CD8-positive, alpha-beta memory T cell (primary cell): ENCODE measurements around the gene CUEDC2. TPM values are rescaled to one million over a fixed set of nuclear protein-coding genes. Genes with fewer than 3 reads are reported as not detected.

Experiments used
- CTCF ChIA-PET: fragments of 350-600 bp; sonication (Branson Sonifier 250); formaldehyde crosslinking; loops from one replicate; lab custom pipeline; 2021; ENCODE audit warnings: antibody characterized with exemption; lab: Charles Lee
- POLR2A ChIA-PET: fragments of 350-600 bp; sonication (Branson Sonifier 250); formaldehyde crosslinking; loops from one replicate; lab custom pipeline; 2021; ENCODE audit warnings: antibody characterized with exemption; lab: Charles Lee
- DNase-seq, 5 donors: peaks; one replicate each; pipeline versions ENCODE4 v3.0.0 to v3.0.0-alpha.2; 2020 to 2022; ENCODE audit warnings: mixed read lengths in 1 of 5
- H3K27ac ChIP-seq: one replicate; pipeline ENCODE4 v1.7.0; 2013; ENCODE audit warnings: low read depth, mild to moderate bottlenecking, low read length, moderate library complexity
- H3K27me3 ChIP-seq: 2 replicates; pipeline ENCODE4 v1.7.0; 2013; ENCODE audit warnings: low read length, mild to moderate bottlenecking; ENCODE audit not compliant: insufficient read depth, poor library complexity, severe bottlenecking
- H3K36me3 ChIP-seq: 2 replicates; pipeline ENCODE4 v1.7.0; 2013; ENCODE audit warnings: mild to moderate bottlenecking, low read length, moderate library complexity; ENCODE audit not compliant: insufficient read depth
- H3K4me1 ChIP-seq: 2 replicates; pipeline ENCODE4 v1.7.0; 2013; ENCODE audit warnings: mild to moderate bottlenecking, low read length, moderate library complexity; ENCODE audit not compliant: insufficient read depth
- H3K4me3 ChIP-seq: 2 replicates; pipeline ENCODE4 v1.7.0; 2013; ENCODE audit warnings: mild to moderate bottlenecking, low read length
- H3K9me3 ChIP-seq: 2 replicates; pipeline ENCODE4 v1.7.0; 2013; ENCODE audit warnings: mild to moderate bottlenecking, low read length
- H3K27ac Mint-ChIP-seq, 8 donors: one replicate each; pipeline ENCODE4 v1.8.0; 2020 to 2021; ENCODE audit warnings: mixed read lengths in 8 of 8, mild to moderate bottlenecking in 6 of 8, inconsistent platforms in 3 of 8, moderate library complexity in 3 of 8
- H3K27me3 Mint-ChIP-seq, 2 donors: one replicate each; pipeline ENCODE4 v1.8.0; 2020 to 2021; ENCODE audit warnings: mixed read lengths in 2 of 2, mild to moderate bottlenecking in 1 of 2, moderate library complexity in 1 of 2
- H3K36me3 Mint-ChIP-seq, 3 donors: one replicate each; pipeline ENCODE4 v1.8.0; 2020 to 2021; ENCODE audit warnings: mixed read lengths in 3 of 3, inconsistent platforms in 1 of 3, mild to moderate bottlenecking in 1 of 3
- H3K4me1 Mint-ChIP-seq, 3 donors: one replicate each; pipeline ENCODE4 v1.8.0; 2020 to 2021; ENCODE audit warnings: mixed read lengths in 3 of 3, inconsistent platforms in 1 of 3, mild to moderate bottlenecking in 1 of 3
- H3K4me3 Mint-ChIP-seq, 7 donors: one replicate each; pipeline ENCODE4 v1.8.0; 2020 to 2021; ENCODE audit warnings: mixed read lengths in 7 of 7, mild to moderate bottlenecking in 6 of 7, moderate library complexity in 4 of 7, inconsistent platforms in 2 of 7
- H3K9me3 Mint-ChIP-seq, 5 donors: one replicate each; pipeline ENCODE4 v1.8.0; 2020 to 2022; ENCODE audit warnings: mixed read lengths in 5 of 5, mild to moderate bottlenecking in 3 of 5, moderate library complexity in 2 of 5, inconsistent platforms in 1 of 5
- polyA plus RNA-seq: library from polyadenylated mRNA; unstranded; fragments of 300-500 nt; fragmentation: Illumina TruSeq; gene quantifications from one replicate; pipeline ENCODE4 v1.2.3, GENCODE V29; 2021
- total RNA-seq, 2 experiments: library from RNA; stranded (reverse); gene quantifications; one replicate each; pipeline ENCODE4 v1.2.3, GENCODE V29; 2021

The CUEDC2 gene
- total and polyA plus RNA-seq, 3 experiments from 2014 or later, result 61.7 to 64.8 (median 62.4) TPM

- H3K4me3 Mint-ChIP-seq, result peak overlapping the region in 1 of 7 donors; percentile 23
- Histone ChIP-seq H3K4me3 (no peak overlapping the region), H3K27me3 (no peaks in the 10 kb centered on the region), H3K36me3 (peaks cover 9% of the 10 kb centered on the region), H3K4me1 (peaks cover 16% of the 10 kb centered on the region), H3K27ac (peak overlapping the region; percentile 1), H3K9me3 (no peaks in the 10 kb centered on the region)
- H3K36me3 Mint-ChIP-seq, result peaks cover 0 to 32% (median 0%) of the 10 kb centered on the region in 3 donors
- ChIA-PET CTCF (interaction anchor here (1.5 to 2.7 kb wide), 3 partner anchors 26 to 55 kb away, joined by 4 to 15 read pairs (median 4); partner anchors contain the start of gene FBXL15), POLR2A (interaction anchor here (0.6 to 0.7 kb wide), 3 partner anchors 11 to 315 kb away, joined by 3 to 6 read pairs (median 6); no protein-coding TSS in a partner anchor)
- DNase-seq, result no peak
- peak overlapping the region in 4 of 8 donors; percentile 36 to 92 (median 64) for H3K27ac Mint-ChIP-seq
- peaks cover 21 to 28% (median 24%) of the 10 kb centered on the region in 3 donors for H3K4me1 Mint-ChIP-seq
- H3K9me3 Mint-ChIP-seq, result no peaks in the 10 kb centered on the region
- no peaks in the 10 kb centered on the region for H3K27me3 Mint-ChIP-seq
Observed at GRCh38 chr10:102453502-102453901, 21.1 kb upstream of the CUEDC2 start.

GRCh38 chr10:102452672-102453340, 20.4 kb upstream of the CUEDC2 start:
- H3K4me3 Mint-ChIP-seq, result peak overlapping the region; percentile 45 to 93 (median 81)
- Histone ChIP-seq H3K27me3 (no peaks in the 10 kb centered on the region), H3K27ac (peak overlapping the region; percentile 1), H3K9me3 (no peaks in the 10 kb centered on the region), H3K4me3 (no peak overlapping the region), H3K36me3 (peaks cover 9% of the 10 kb centered on the region), H3K4me1 (peaks cover 16% of the 10 kb centered on the region)
- peaks cover 21 to 28% (median 24%) of the 10 kb centered on the region in 3 donors for H3K4me1 Mint-ChIP-seq
- ChIA-PET POLR2A (interaction anchor here (0.6 to 4.6 kb wide), 4 partner anchors 9 to 316 kb away, joined by 3 to 54 read pairs (median 24); partner anchors contain the start of gene CUEDC2), CTCF (interaction anchor here (1.5 to 3.6 kb wide), 4 partner anchors 8 to 54 kb away, joined by 4 to 23 read pairs (median 10); partner anchors contain the start of gene FBXL15)
- H3K27ac Mint-ChIP-seq, result peak overlapping the region; percentile 8 to 92 (median 75)
- DNase-seq, result peak in 1 of 5 donors; percentile 63
- peaks cover 0 to 32% (median 0%) of the 10 kb centered on the region in 3 donors for H3K36me3 Mint-ChIP-seq
- no peaks in the 10 kb centered on the region for H3K9me3 Mint-ChIP-seq
- no peaks in the 10 kb centered on the region for H3K27me3 Mint-ChIP-seq

- no peaks in the 10 kb centered on the region for H3K27me3 ChIP-seq
- no peak for DNase-seq
- peak within 1 kb of the TSS; percentile 34 to 99 (median 84) for H3K27ac Mint-ChIP-seq
- peak within 1 kb of the TSS; percentile 91 for H3K4me3 ChIP-seq
- H3K27ac ChIP-seq, result peak within 1 kb of the TSS; percentile 87
- H3K4me1 ChIP-seq, result peaks cover 16% of the 10 kb centered on the region
- no peaks in the 10 kb centered on the region for H3K9me3 Mint-ChIP-seq
- H3K27me3 Mint-ChIP-seq, result no peaks in the 10 kb centered on the region
- peaks cover 6% of the 10 kb centered on the region for H3K36me3 ChIP-seq
- no peaks in the 10 kb centered on the region for H3K9me3 ChIP-seq
- ChIA-PET POLR2A (interaction anchor here (0.7 to 4.6 kb wide), 12 partner anchors 10 to 300 kb away, joined by 3 to 54 read pairs (median 6); partner anchors contain the start of genes CUEDC2, FBXL15, NFKB2 and NOLC1), CTCF (interaction anchor here (1.1 to 4.2 kb wide), 14 partner anchors 10 to 99 kb away, joined by 3 to 35 read pairs (median 4); partner anchors contain the start of genes FBXL15 and NFKB2)
- peak within 1 kb of the TSS; percentile 82 to 97 (median 93) for H3K4me3 Mint-ChIP-seq
- peaks cover 21 to 28% (median 24%) of the 10 kb centered on the region in 3 donors for H3K4me1 Mint-ChIP-seq
- H3K36me3 Mint-ChIP-seq, result peaks cover 0 to 30% (median 0%) of the 10 kb centered on the region in 3 donors
Observed at GRCh38 chr10:102451105-102451969, 19.0 kb upstream of the CUEDC2 start, which contains the start of gene C10orf95. Gene C10orf95 (minus strand): TSS chr10:102451543. CDS start chr10:102451093, 450 bp downstream.

GRCh38 chr10:102450374-102451104, 18.2 kb upstream of the CUEDC2 start:
- POLR2A ChIA-PET, result interaction anchor here (0.7 to 4.6 kb wide), 17 partner anchors 10 to 299 kb away, joined by 3 to 54 read pairs (median 5); partner anchors contain the start of genes ACTR1A, CUEDC2, FBXL15 and NFKB2
- H3K4me1 Mint-ChIP-seq, result peaks cover 21 to 28% (median 24%) of the 10 kb centered on the region in 3 donors

GRCh38 chr10:102450124-102450373, 17.7 kb upstream of the CUEDC2 start:
- no peaks in the 10 kb centered on the region for H3K9me3 ChIP-seq
- POLR2A ChIA-PET, result interaction anchor here (0.7 to 4.6 kb wide), 14 partner anchors 12 to 299 kb away, joined by 3 to 54 read pairs (median 4); partner anchors contain the start of genes ACTR1A, CUEDC2, FBXL15 and NFKB2
- no peak for DNase-seq
- no peaks in the 10 kb centered on the region for H3K27me3 ChIP-seq
- H3K4me1 Mint-ChIP-seq, result peaks cover 21 to 28% (median 24%) of the 10 kb centered on the region in 3 donors
- H3K27me3 Mint-ChIP-seq, result no peaks in the 10 kb centered on the region
- H3K36me3 ChIP-seq, result peaks cover 4% of the 10 kb centered on the region
- peak overlapping the region; percentile 93 to 98 (median 95) for H3K4me3 Mint-ChIP-seq
- peak overlapping the region; percentile 74 to 99 (median 97) for H3K27ac Mint-ChIP-seq
- H3K4me1 ChIP-seq, result peaks cover 16% of the 10 kb centered on the region
- H3K27ac ChIP-seq, result peak overlapping the region; percentile 87
- H3K4me3 ChIP-seq, result peak overlapping the region; percentile 91
- no peaks in the 10 kb centered on the region for H3K9me3 Mint-ChIP-seq
- peaks cover 0 to 21% (median 0%) of the 10 kb centered on the region in 3 donors for H3K36me3 Mint-ChIP-seq
- CTCF ChIA-PET, result interaction anchor here (0.6 to 4.2 kb wide), 15 partner anchors 11 to 833 kb away, joined by 3 to 35 read pairs (median 4); partner anchors contain the start of genes FBXL15, NFKB2 and SUFU

More at GRCh38 chr10:102450374-102451104, 18.2 kb upstream of the CUEDC2 start:
- H3K4me1 ChIP-seq, result peaks cover 16% of the 10 kb centered on the region
- H3K4me3 ChIP-seq, result peak overlapping the region; percentile 91
- Mint-ChIP-seq H3K27ac (peak overlapping the region; percentile 74 to 99 (median 97)), H3K4me3 (peak overlapping the region; percentile 93 to 98 (median 95)), H3K36me3 (peaks cover 0 to 25% (median 0%) of the 10 kb centered on the region in 3 donors), H3K9me3 (no peaks in the 10 kb centered on the region), H3K27me3 (no peaks in the 10 kb centered on the region)
- DNase-seq, result peak; percentile 82 to 95 (median 94)
- CTCF ChIA-PET, result interaction anchor here (0.6 to 4.2 kb wide), 19 partner anchors 10 to 834 kb away, joined by 3 to 35 read pairs (median 4); partner anchors contain the start of genes FBXL15, NFKB2 and SUFU
- H3K9me3 ChIP-seq, result no peaks in the 10 kb centered on the region
- H3K27ac ChIP-seq, result peak overlapping the region; percentile 87
- peaks cover 4% of the 10 kb centered on the region for H3K36me3 ChIP-seq
- no peaks in the 10 kb centered on the region for H3K27me3 ChIP-seq

GRCh38 chr10:102449321-102450123, 17.1 kb upstream of the CUEDC2 start:
- POLR2A ChIA-PET, result interaction anchor here (0.8 to 4.6 kb wide), 10 partner anchors 12 to 193 kb away, joined by 3 to 54 read pairs (median 6); partner anchors contain the start of genes ACTR1A, CUEDC2, FBXL15 and NFKB2
- Mint-ChIP-seq H3K27ac (peak overlapping the region; percentile 74 to 99 (median 97)), H3K4me1 (peaks cover 21 to 28% (median 24%) of the 10 kb centered on the region in 3 donors), H3K36me3 (peaks cover 0 to 19% (median 0%) of the 10 kb centered on the region in 3 donors), H3K9me3 (no peaks in the 10 kb centered on the region), H3K4me3 (peak overlapping the region; percentile 93 to 98 (median 95)), H3K27me3 (no peaks in the 10 kb centered on the region)
- DNase-seq, result peak; percentile 79 to 93 (median 83)
- CTCF ChIA-PET, result interaction anchor here (0.7 to 4.2 kb wide), 14 partner anchors 9 to 833 kb away, joined by 3 to 35 read pairs (median 4); partner anchors contain the start of genes FBXL15, NFKB2 and SUFU
- peaks cover 4% of the 10 kb centered on the region for H3K36me3 ChIP-seq
- peak overlapping the region; percentile 91 for H3K4me3 ChIP-seq
- H3K4me1 ChIP-seq, result peaks cover 16% of the 10 kb centered on the region
- no peaks in the 10 kb centered on the region for H3K27me3 ChIP-seq
- peak overlapping the region; percentile 87 for H3K27ac ChIP-seq
- H3K9me3 ChIP-seq, result no peaks in the 10 kb centered on the region
